ENCODE measurements around the gene KIF18B.

KIF18B gene

GRCh38 chr17:44935116-44935515 is 12.5 kb downstream of the KIF18B start:
- DNase-seq (ENCODE audit: low spot score) = no peak

- DNase-seq (ENCODE audit: low spot score) = no peak
Observed at GRCh38 chr17:44934745-44935105, 12.8 kb downstream of the KIF18B start.

- no peak for DNase-seq (ENCODE audit: low spot score)
Observed at GRCh38 chr17:44933824-44934744, 13.5 kb downstream of the KIF18B start.

- DNase-seq (ENCODE audit: low spot score) = no peak
Observed at GRCh38 chr17:44932787-44933097, 14.8 kb downstream of the KIF18B start.

DNA sequence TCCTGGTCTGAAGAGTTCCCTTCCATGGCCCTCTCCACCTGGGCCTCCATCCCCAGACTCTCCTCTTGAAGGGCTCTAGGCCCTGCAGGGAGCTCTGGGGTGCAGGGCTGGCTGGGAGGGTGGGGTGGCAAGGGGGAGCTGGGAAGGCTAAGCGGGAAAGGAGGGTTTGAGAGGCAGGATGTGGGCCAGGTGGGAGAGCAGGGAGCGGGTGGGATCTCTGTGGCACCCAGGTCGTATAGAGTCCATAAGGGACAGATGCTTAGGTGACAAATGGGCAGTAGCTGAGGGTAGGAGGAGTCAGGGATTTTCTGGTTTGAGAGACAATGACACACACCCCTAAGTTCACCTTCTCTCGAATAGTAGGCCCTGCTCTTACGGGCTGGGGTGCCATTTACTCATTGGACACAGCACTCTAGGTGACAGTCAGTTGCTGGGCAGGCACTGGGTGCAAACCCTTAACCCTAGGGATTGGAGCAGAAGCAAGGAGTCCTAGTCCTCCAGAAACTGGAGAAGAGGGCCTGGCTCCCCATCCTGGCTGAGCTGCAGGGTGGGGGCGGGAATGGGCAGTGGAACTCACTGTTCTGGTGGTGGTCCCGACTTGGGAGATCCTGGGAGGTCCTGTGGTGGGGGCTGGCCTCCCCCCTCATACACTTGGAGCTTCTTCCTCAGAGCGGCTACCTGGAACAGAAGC is 15.3 kb downstream of the KIF18B start:
- DNase-seq (ENCODE audit: low spot score) = no peak

- DNase-seq (ENCODE audit: low spot score) = no peak
Observed at GRCh38 chr17:44931376-44931775, 16.2 kb downstream of the KIF18B start.

- no peak for DNase-seq (ENCODE audit: low spot score)
Observed at GRCh38 chr17:44930667-44931066, 16.9 kb downstream of the KIF18B start.

DNA sequence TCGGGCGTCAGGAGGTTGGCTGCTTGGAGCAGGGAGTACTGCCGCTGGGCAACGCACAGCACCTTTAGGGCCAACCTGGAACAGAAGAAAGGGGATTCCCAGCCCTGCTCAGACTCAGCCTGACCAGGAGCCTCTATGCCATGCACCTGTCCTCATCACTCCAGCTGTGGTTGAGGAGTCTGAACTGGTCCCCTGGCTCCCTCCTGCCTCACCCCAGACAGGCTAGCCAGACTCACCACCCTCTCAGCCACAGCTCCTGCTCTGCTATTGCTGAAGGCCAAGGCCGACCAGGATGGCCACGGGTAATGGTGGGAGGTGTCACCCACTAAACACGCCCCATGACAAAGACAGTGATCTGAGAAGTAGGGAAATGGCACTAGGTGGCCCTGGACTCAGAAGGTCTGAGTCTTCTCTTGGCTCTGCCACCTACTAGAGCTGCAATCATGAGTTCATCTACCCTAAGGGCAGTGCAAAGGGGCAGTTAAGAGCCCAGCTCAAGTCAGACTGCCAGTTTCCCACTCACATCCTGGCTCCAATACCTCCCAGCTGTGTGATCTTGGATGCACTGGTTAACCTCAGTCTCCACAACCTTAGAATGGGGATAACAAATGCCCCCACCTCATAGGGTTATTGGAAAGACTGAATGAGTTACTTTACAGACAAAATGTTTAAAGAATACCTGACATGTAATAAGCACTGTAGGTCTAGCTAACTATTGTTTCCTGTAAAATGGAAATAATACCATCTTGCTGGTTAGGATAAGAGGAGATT is 18.4 kb downstream of the KIF18B start:
- DNase-seq (ENCODE audit: low spot score) = no peak

GRCh38 chr17:44928136-44928535 is 19.4 kb downstream of the KIF18B start:
- no peak for DNase-seq (ENCODE audit: low spot score)

- DNase-seq (ENCODE audit: low spot score) = no peak
Observed at GRCh38 chr17:44927696-44928095, 19.9 kb downstream of the KIF18B start.

DNA sequence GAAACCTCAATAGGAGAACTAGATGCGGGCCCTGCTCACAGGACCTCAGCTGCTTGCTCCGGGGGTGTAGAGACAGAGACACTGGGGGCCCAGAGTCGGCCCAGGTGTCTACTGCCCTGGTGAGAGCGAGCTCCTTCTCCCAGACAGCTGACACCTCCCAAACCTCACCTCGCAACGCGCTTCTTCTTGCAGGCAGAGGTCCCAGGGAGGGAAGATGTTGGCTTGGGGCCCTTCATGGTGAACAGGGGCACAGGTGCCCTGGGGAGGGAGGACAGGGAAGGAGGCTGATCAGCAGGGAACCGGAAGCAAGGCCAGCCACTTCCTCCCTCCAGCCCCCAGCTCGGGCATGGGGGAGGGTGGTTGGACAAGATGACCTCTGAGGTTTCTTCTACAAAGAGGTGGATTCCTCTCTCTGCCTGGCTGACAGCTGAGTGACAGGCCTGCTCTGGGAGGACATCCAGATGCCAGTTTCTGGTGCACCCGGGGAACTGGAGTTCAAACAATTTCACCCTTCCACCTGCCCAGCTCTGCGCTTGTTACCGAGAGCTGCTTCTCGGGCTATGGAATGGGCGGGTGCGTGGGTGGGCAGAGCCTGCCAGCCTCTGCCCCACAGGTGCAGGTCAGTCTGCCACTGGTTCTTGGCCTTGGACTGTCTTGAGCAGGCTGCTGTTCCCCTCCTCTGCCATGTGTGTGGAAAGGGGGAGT is 20.6 kb downstream of the KIF18B start:
- DNase-seq (ENCODE audit: low spot score) = no peak

- DNase-seq (ENCODE audit: low spot score) = no peak
Observed at GRCh38 chr17:44925731-44926697, 21.6 kb downstream of the KIF18B start.

GRCh38 chr17:44924107-44924544 is 23.4 kb downstream of the KIF18B start:
- no peak for DNase-seq (ENCODE audit: low spot score)

GRCh38 chr17:44922746-44923470 is 24.7 kb downstream of the KIF18B start:
- DNase-seq (ENCODE audit: low spot score) = no peak

- DNase-seq (ENCODE audit: low spot score) = no peak
Observed at GRCh38 chr17:44922136-44922535, 25.4 kb downstream of the KIF18B start.

DNA sequence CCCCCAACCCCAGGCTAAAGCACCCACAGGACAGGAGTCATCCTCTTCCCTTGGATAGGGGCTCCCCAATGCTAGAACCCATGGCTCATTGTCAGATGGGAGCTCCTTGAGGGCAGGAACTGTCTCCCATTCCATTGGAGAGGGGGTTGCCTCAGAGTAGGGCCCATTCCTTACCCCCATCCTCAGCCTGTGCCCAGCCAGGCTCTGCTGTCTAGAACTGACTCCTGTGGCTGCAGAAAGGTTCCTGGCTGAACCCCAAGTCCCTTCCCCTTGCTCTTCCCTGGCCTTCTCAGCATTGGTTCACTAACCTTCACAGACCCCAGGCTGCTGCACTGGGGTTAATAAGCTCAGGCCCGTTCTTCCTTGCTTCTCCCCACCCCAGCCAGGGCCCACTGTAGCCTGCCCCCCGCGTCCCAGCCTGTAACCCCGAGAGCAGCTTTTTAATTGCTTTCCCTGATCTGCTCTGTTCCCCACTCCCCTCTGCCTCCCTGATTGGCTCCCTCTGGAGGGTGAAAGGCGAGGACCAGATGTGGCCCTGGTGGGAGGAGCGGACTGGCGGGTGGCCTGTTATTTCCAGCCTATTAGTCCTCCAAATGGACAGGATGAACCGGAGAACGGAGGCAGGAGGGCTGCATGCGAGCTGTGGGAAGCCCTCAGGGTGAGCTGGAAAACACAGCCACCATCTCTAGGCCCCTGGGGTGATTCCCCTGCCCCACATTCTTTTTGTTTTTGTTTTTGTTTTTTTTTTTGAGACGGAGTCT is 26.3 kb downstream of the KIF18B start:
- no peak for DNase-seq (ENCODE audit: low spot score)

- no peak for DNase-seq (ENCODE audit: low spot score)
Observed at GRCh38 chr17:44920565-44920940, 27.0 kb downstream of the KIF18B start.

GRCh38 chr17:44919885-44920564 is 27.5 kb downstream of the KIF18B start:
- DNase-seq (ENCODE audit: low spot score) = peak; percentile 79

DNA sequence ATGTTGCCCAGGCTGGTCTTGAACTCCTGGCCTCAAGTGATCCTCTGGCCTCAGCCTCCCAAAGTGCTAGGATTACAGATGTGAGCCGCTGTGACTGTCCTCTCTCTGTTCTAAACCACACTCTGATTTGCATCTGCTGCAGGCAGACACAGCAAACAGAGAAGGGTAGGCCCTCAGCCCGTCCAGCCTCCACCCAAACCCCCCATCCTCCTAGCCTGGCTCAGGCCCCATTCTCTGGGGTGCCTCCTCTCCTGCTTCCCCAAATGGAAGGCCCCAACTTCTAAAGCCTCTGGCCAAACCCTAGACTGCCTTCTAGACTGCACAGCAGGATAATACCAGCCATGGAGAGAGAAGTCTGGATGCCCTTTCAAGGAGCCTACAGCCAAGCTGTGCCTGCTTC is 28.2 kb downstream of the KIF18B start:
- no peak for DNase-seq (ENCODE audit: low spot score)
